Measurements from ENCODE around the gene PLK2.

Gene PLK2

DNA sequence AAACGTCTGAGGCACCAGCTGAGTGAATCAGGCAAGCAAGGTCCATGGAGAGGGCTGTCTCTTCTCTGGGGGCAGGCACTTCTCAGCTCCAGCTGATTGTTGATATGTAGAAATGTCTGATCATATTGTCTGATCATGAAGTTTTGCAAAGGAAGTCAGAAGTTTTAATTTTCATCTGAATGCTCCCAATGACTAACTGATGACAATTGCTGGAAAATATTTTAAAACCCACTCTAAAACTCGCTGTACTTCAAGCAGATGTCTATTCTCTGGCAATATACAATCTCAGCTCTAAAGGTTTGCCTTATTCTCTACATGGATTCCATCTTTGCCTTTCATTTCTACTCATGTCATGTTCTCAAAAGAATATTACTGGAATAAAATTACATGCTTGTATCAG, 12.7 kb downstream of the PLK2 start:
- DNase-seq = no peak

DNA sequence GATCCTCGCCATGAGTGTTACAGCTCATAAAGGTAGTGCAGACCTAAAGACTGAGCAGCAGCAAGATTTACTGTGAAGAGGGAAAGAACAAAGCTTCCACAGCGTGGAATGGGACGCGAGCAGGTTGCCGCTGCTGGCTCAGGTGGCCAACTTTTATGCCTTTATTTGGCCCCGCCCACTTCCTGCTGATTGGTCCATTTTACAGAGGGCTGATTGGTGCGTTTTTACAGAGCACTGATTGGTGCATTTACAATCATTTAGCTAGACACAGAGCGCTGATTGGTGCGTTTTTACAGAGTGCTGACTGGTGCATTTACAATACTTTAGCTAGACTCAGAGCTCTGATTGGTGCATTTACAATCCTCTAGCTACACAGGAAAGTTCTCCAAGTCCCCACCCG, 13.9 kb downstream of the PLK2 start:
- DNase-seq = no peak

DNA sequence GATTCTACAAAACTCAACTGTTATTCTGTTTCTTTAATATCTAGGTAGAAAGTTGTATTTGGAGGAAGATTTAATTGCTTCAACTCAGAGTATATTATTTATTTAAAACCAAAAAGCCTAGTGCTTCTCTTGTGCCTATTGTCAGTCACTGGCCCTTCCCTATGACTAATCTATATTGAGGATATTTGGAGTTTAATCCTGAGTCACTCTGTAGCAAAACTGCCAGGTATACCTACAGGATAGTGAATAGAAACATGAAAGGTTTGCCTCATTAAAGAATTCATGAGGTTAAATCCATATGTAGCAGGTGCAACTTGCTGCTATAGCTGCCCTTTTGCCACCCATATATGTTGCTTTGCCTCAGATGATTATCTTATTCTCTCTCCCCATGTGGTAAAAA, 15.1 kb downstream of the PLK2 start:
- no peak for DNase-seq

DNA sequence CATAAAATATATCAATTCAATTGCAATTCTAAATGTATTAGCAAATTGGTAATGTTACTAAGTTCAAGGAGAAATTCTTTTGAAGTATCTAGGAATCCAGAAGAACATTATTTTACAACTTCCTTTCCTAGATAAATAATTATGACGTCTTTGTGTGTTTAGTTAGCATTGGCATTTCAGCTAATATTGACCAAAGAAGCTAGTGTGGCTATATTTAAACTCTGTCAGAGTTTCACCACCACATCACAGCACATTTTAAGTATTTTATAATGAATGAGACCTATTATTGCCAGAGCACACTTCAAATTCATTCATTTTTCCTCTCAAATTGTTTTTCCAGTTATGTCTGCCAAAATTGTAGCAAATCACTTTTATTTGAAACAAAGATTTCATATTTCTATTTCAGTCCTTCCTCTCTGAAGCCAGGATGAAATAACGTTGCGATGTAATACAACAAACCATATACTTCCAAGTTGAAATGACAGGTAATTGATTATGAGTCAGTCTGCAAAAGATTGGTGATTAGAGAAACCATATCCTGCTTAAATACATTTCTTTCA, 18.9 kb downstream of the PLK2 start:
- DNase-seq = no peak

DNA sequence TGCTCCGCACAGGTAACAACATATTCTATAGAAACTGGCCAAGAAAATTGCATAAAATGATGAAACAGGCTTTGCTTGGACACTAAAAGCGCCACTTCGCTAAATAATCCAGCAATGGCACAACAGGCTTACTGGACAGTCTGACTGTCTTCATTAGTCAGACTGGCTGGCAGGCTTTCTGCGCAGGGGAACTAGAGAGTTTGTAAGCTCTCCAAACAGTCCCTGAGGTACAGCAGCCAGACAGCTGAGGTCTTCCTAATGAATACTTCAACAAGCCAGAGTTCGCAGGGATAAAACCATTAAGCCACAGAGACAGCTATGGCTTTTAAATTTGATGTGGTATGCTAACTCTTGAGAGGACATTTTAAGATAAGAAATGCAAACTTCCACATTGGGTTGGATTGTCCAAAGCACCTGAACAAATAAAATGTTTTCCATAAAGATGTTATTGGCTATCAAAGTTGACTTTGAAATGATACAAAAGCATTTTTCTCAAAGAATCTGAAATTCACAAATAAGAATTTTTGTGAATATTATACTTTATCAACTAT, 20.7 kb downstream of the PLK2 start:
- no peak for DNase-seq

DNA sequence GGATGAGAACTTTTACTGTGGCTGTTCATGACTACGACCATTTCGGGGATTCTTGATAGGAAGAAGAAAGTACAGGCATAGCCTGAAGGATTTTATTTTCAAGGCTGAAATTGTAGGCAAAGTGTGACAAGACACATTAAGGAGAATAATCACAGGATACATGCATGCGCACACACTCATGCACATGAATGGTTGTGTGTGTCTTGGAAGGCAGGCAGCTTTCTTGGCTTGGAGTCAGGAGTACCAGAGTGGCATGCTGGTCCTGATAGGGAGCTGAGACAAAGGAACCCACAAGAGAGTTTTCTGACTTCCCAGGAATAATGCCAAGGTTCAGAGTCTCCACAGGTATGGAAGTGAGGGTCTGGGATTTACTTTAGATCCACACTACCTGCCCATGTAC, 22.2 kb downstream of the PLK2 start:
- DNase-seq = no peak

DNA sequence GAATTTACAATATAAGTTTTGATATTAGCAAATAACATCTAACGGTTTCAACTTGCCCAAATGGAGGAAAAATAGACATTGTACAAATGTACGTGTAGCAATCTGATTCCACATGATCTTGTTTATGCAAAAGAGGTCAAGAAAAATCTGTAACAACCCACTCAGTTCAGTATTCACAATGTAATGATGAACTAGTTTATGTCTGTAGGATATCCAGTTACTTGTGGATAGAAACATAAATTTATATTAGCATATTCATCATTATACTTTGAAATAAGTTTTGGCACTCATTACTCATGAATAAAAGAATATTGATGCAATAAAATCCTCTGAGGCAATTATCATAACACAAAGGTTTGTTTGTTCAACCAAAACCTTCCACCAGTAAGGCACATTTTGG, 28.1 kb downstream of the PLK2 start:
- DNase-seq = no peak

DNA sequence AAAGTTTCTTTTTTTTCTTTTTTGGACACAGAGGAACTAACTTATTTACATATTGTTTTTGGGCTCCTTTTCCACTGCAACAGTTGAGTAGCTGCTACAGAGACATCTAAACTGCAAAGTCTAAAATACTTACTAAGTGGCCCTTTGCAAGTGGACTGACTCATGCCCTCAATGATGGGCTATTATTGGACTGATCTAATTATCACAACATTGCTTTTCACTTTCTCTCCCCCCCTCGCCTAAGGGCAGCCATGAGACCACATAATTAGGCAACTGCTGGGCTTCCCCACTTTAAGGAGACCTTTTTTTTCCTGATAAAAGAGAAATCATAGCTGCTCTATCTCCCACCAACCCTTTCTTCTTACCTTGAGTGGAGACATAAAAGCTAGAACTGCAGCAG, 47.0 kb downstream of the PLK2 start:
- no peak for DNase-seq

DNA sequence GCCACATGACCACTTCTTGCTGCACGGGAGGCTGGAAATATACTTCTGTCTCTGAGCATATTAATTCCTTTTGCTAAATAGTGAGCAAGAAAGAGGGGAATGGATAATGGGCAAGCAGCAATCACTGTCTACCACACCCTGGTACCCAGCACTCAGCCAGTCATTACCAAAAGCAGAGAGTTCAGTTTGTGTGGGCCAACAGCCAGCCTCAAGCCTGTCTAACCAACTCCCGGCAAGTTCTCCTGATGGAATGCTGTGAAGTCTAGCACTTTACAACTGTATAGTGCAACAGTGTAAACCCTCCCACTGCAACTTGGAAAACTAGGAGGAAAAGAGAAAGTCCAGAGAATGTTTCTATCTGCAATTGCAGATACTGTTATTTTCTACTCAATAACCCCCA, 47.8 kb downstream of the PLK2 start:
- no peak for DNase-seq

DNA sequence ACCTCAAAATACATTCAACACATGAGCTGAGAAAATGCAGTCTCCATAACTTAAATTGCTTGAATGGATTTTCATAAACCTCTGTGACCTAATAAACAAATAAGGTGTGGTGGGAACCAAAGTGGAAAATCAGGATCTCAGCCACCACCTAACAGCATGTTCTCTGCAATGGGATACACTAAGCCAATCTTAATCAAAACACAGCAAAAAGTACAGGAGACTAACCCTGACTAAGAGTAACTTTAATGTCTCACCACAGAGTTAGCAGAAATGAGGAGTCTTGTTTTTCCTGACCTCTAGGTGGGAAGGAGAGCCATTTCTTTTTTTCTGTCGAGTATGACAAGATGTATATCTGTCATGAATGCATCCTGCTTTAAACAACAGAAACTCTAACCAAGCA, 48.5 kb downstream of the PLK2 start:
- DNase-seq = no peak

DNA sequence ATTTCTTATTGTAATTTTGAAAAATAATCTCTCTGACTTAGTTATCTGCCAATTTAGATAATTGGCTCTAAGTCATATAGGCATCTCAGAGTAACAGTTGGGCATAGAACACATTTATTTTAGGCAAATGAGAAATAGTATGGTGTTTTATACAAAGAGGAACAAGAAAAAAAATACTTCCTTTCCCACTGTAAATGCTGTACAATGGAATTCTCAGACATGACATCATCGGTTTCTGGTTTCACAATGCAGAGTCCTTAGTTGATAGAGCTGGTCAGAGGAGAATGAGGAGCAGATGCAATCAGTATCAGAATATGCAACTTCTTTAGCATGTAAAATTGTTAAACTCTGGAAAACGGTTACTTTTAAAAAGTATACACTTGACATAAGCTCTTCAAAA, 49.4 kb downstream of the PLK2 start:
- DNase-seq = no peak

DNA sequence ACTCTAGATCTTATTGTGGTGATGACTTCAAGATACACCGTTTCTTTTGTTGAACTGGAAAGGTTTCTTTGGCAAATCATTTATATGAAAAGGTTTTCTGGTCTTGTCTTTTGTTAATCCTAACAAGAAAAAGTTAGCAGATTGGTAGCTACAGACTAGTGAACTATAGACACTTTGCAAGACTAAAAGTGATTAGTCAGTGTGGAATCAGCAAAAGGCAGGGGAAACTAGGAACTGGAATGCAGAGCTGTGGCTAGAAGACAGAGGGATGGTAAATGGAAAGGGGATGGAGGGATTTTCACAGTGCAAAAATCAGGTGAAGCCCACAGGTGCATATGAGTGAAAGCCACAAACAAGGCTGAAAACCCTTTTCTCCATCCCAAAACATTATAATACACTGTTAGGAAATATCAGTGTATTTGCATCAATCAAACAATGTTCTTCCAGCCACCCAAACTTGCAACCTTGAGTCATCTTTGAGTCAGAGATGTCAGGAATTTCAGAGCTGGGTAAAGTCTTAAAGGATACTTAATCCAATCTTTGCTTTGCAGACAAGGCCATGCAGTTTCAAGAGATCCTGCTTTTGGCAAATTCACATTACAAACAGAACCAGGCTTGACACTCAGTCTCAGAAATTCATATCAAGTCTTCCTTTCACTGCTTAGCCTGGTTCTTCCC, 52.7 kb downstream of the PLK2 start:
- DNase-seq = no peak

DNA sequence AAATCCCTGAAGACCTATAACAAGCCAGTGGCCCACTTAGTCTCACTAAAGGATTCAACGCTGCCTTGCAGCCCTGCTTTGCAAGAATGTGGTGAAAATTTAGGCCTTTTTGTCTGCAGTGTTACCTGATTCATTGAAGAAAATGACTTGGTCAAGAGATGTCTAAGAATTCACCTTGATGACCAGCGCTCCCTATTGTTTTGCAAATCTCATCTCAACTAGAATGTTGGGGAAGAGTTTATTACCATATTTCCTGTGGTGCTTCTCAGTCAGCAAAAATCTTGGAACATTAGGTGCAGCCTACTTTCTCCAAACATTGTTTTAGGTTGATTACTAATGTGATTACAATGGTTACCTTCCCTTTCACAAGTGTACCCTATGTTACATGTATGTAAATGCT, 53.5 kb downstream of the PLK2 start:
- no peak for DNase-seq

DNA sequence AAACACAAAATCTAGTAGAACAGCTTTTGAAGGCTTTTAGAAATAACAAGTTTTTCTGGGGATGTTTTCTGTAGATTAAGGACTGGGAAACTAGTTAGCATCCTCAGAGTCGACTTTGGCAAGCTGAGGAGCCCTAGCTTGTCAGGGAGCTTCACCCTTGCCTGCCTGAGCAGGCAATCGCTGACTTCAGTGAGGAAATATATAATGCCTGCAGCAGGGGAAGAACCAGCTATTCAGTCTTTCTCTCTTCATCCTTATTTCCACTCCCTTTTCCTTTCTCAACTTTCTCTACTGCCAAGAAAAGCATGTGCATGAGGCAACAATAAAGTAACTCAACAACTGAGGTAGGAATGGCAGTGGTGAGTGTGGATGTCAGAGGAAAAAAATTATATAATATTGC, 54.7 kb downstream of the PLK2 start:
- no peak for DNase-seq

DNA sequence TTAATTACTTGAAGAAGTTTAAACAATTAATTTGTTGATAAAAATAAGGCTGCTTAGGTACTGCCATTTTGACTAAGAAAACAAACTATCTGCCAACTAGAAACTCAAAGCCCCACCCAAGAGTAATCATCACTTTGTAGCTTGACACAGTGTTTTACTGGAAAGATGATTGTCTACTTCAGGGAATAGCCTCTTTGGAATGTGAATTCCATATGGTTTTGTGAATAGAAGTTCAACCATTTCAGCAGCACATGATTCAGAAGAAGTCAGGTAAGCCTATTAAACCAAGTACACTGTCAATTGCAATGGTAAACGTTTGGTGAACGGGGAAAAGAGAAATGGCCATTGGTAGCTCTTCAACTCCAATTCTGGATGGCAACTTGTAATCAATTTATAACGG, 55.2 kb downstream of the PLK2 start:
- no peak for DNase-seq
